Astrocyte (in vitro differentiated cells and primary cell): ENCODE data around the gene TEF.

ENCODE experiments used
- CTCF ChIP-seq: IDR thresholded peaks from 2 replicates; pipeline ENCODE4 v1.5.1; 2011; ENCODE audit warnings: low read depth, mild to moderate bottlenecking, inconsistent platforms, low read length, moderate library complexity; ENCODE audit not compliant: insufficient read depth
- EZH2 ChIP-seq: IDR thresholded peaks from 2 replicates; pipeline ENCODE4 v1.6.1; 2012; ENCODE audit warnings: mild to moderate bottlenecking, low read length, inconsistent platforms; ENCODE audit not compliant: insufficient read depth

DNA sequence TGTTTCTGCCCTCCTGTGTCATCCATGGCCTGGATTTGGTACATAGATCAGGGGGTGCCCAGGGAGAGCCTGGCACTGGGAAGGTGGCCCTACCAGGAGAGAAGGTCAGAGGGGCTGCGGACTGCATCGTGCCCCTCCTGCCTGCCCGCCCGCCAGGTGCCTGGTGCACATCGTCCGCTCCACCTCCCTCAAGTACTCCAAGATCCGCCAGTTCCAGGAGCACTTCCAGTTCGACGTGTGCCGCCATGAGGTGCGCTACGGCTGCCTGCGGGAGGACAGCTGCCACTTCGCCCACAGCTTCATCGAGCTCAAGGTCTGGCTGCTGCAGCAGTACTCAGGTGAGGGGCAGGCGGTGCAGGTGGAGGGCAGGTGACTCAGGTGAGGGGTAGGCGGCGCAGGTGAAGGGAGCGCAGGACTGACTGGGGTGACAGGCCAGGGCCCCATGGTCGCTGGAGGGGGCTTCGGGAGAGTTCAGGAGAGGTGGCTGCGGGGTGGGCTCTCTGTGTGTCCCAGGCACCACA lies 32.7 kb upstream of the TEF start:
- TF ChIP-seq CTCF: no peak
- TF ChIP-seq EZH2: no peak
